ENCODE data around the gene PTPRM.

PTPRM gene

GRCh38 chr18:8221452-8221851 lies 654.3 kb downstream of the PTPRM start:
- TF ChIP-seq CTCF (conservative IDR thresholded peaks at IDR 0.05; ENCODE audit: low read depth, low read length) = no peak
- Histone ChIP-seq H3K9ac (no peak overlapping the region), H3K27ac (no peak overlapping the region), H4K20me1 (ENCODE audit: insufficient read depth) (no peaks in the 10 kb centered on the region), H3K4me1 (ENCODE audit: low read depth, poor library complexity, severe bottlenecking) (no peaks in the 10 kb centered on the region), H3K27me3 (ENCODE audit: insufficient read depth, low read depth) (no peaks in the 10 kb centered on the region), H2AFZ (ENCODE audit: low read depth) (no peak overlapping the region), H3K36me3 (ENCODE audit: insufficient read depth) (no peaks in the 10 kb centered on the region), H3K4me2 (no peak overlapping the region), H3K4me3 (IDR thresholded peaks at IDR 0.05; ENCODE audit: insufficient read depth, low read depth, low read length) (no peak overlapping the region), H3K79me2 (ENCODE audit: insufficient read depth, low read depth) (no peaks in the 10 kb centered on the region)

DNA sequence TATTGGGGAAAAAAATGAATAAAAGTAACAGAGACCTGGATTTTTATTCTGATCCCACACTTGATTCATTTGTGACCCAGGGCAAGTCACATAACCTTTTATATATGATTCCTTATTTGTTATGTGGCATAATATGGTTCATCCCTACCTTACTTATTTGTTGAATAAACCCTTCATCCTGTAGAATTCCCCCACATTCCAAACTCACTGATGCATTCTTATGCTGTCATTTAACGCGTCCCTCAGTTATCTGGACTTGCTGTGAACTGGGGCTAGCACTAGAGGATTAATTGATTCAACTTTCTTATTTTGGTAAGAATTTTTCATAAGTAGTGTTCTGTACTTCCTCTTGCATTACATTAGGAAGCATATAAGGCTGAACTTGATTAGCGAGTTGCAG lies 657.5 kb downstream of the PTPRM start:
- H3K4me3 ChIP-seq (IDR thresholded peaks at IDR 0.05; ENCODE audit: insufficient read depth, low read depth, low read length) = no peak overlapping the region
- H3K27ac ChIP-seq = no peak overlapping the region
- H2AFZ ChIP-seq (ENCODE audit: low read depth) = no peak overlapping the region
- no peaks in the 10 kb centered on the region for H3K4me1 ChIP-seq (ENCODE audit: low read depth, poor library complexity, severe bottlenecking)
- H4K20me1 ChIP-seq (ENCODE audit: insufficient read depth) = no peaks in the 10 kb centered on the region
- H3K27me3 ChIP-seq (ENCODE audit: insufficient read depth, low read depth) = no peaks in the 10 kb centered on the region
- no peak for TF ChIP-seq CTCF (conservative IDR thresholded peaks at IDR 0.05; ENCODE audit: low read depth, low read length)
- H3K36me3 ChIP-seq (ENCODE audit: insufficient read depth) = no peaks in the 10 kb centered on the region
- H3K79me2 ChIP-seq (ENCODE audit: insufficient read depth, low read depth) = no peaks in the 10 kb centered on the region
- H3K9ac ChIP-seq = no peak overlapping the region
- no peak overlapping the region for H3K4me2 ChIP-seq

GRCh38 chr18:8229040-8229439 lies 661.9 kb downstream of the PTPRM start:
- no peak for TF ChIP-seq CTCF (conservative IDR thresholded peaks at IDR 0.05; ENCODE audit: low read depth, low read length)
- Histone ChIP-seq H3K27ac (no peak overlapping the region), H2AFZ (ENCODE audit: low read depth) (no peak overlapping the region), H3K4me2 (no peak overlapping the region), H3K36me3 (ENCODE audit: insufficient read depth) (no peaks in the 10 kb centered on the region), H4K20me1 (ENCODE audit: insufficient read depth) (no peaks in the 10 kb centered on the region), H3K4me1 (ENCODE audit: low read depth, poor library complexity, severe bottlenecking) (no peaks in the 10 kb centered on the region), H3K9ac (no peak overlapping the region), H3K79me2 (ENCODE audit: insufficient read depth, low read depth) (no peaks in the 10 kb centered on the region), H3K4me3 (IDR thresholded peaks at IDR 0.05; ENCODE audit: insufficient read depth, low read depth, low read length) (no peak overlapping the region), H3K27me3 (ENCODE audit: insufficient read depth, low read depth) (no peaks in the 10 kb centered on the region)

GRCh38 chr18:8229787-8230186 lies 662.7 kb downstream of the PTPRM start:
- Histone ChIP-seq H3K27me3 (ENCODE audit: insufficient read depth, low read depth) (no peaks in the 10 kb centered on the region), H4K20me1 (ENCODE audit: insufficient read depth) (no peaks in the 10 kb centered on the region), H3K4me1 (ENCODE audit: low read depth, poor library complexity, severe bottlenecking) (no peaks in the 10 kb centered on the region), H3K36me3 (ENCODE audit: insufficient read depth) (no peaks in the 10 kb centered on the region), H3K4me3 (IDR thresholded peaks at IDR 0.05; ENCODE audit: insufficient read depth, low read depth, low read length) (no peak overlapping the region), H3K79me2 (ENCODE audit: insufficient read depth, low read depth) (no peaks in the 10 kb centered on the region), H3K4me2 (no peak overlapping the region), H2AFZ (ENCODE audit: low read depth) (no peak overlapping the region), H3K27ac (no peak overlapping the region), H3K9ac (no peak overlapping the region)
- TF ChIP-seq CTCF (conservative IDR thresholded peaks at IDR 0.05; ENCODE audit: low read depth, low read length) = no peak

DNA sequence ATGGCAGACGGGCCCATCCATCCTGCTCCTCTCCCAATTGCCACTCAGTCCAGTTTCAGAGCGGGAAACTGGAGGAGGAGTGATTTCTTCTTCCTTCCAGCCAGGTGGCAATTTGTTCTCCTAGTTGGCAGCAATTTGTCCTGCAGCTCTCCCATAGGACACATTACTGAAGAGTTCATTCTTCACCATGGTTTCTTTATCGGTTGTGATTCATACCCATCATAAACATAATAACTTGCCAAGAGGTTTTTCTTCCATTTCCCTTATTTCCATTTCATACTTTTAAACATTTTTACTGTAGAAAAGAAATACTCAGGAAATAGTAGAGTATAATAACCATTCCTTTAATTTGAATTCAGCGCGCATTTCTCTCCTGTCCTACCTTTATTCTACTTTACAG lies 664.2 kb downstream of the PTPRM start:
- no peak overlapping the region for H3K27ac ChIP-seq
- no peak overlapping the region for H3K9ac ChIP-seq
- H4K20me1 ChIP-seq (ENCODE audit: insufficient read depth) = no peaks in the 10 kb centered on the region
- no peaks in the 10 kb centered on the region for H3K79me2 ChIP-seq (ENCODE audit: insufficient read depth, low read depth)
- H3K36me3 ChIP-seq (ENCODE audit: insufficient read depth) = no peaks in the 10 kb centered on the region
- no peaks in the 10 kb centered on the region for H3K4me1 ChIP-seq (ENCODE audit: low read depth, poor library complexity, severe bottlenecking)
- no peaks in the 10 kb centered on the region for H3K27me3 ChIP-seq (ENCODE audit: insufficient read depth, low read depth)
- no peak overlapping the region for H3K4me2 ChIP-seq
- no peak overlapping the region for H3K4me3 ChIP-seq (IDR thresholded peaks at IDR 0.05; ENCODE audit: insufficient read depth, low read depth, low read length)
- H2AFZ ChIP-seq (ENCODE audit: low read depth) = no peak overlapping the region
- no peak for TF ChIP-seq CTCF (conservative IDR thresholded peaks at IDR 0.05; ENCODE audit: low read depth, low read length)

Measured in KMS-11 (cell line).